Measurements from ENCODE around the gene VLDLR.

VLDLR gene

GRCh38 chr9:2621722-2622460, at the start of gene VLDLR:
Gene VLDLR (plus strand): TSS chr9:2621787. CDS start chr9:2622190, 403 bp downstream.
- DNase-seq = no peak

- no peak for DNase-seq
Observed at GRCh38 chr9:2574203-2574602, 47.4 kb upstream of the VLDLR start.

GRCh38 chr9:2576631-2577030, 45.0 kb upstream of the VLDLR start:
- DNase-seq = no peak

- no peak for DNase-seq
Observed at GRCh38 chr9:2583308-2584013, 38.1 kb upstream of the VLDLR start.

GRCh38 chr9:2591967-2592366, 29.6 kb upstream of the VLDLR start:
- DNase-seq = no peak

- DNase-seq = peak; percentile 2
Observed at GRCh38 chr9:2593744-2594143, 27.8 kb upstream of the VLDLR start.

GRCh38 chr9:2595973-2596372, 25.6 kb upstream of the VLDLR start:
- DNase-seq = no peak

GRCh38 chr9:2597483-2597882, 24.1 kb upstream of the VLDLR start:
- no peak for DNase-seq

GRCh38 chr9:2599896-2600295, 21.7 kb upstream of the VLDLR start:
- DNase-seq = no peak

GRCh38 chr9:2600307-2600706, 21.3 kb upstream of the VLDLR start:
- DNase-seq = no peak

- DNase-seq = no peak
Observed at GRCh38 chr9:2601785-2602378, 19.7 kb upstream of the VLDLR start.

GRCh38 chr9:2602704-2603116, 18.9 kb upstream of the VLDLR start:
- peak; percentile 66 for DNase-seq

GRCh38 chr9:2603621-2604020, 18.0 kb upstream of the VLDLR start:
- DNase-seq = no peak

GRCh38 chr9:2605246-2605645, 16.3 kb upstream of the VLDLR start:
- no peak for DNase-seq

GRCh38 chr9:2608276-2608675, 13.3 kb upstream of the VLDLR start:
- no peak for DNase-seq

GRCh38 chr9:2610985-2611384, 10.6 kb upstream of the VLDLR start:
- no peak for DNase-seq

- no peak for DNase-seq
Observed at GRCh38 chr9:2611961-2612360, 9.6 kb upstream of the VLDLR start.

- DNase-seq = no peak
Observed at GRCh38 chr9:2613730-2614271, 7.8 kb upstream of the VLDLR start.

- DNase-seq = no peak
Observed at GRCh38 chr9:2615497-2615896, 6.1 kb upstream of the VLDLR start.

- no peak for DNase-seq
Observed at GRCh38 chr9:2616692-2617377, 4.8 kb upstream of the VLDLR start.

GRCh38 chr9:2618289-2618688, 3.3 kb upstream of the VLDLR start:
- DNase-seq = no peak

GRCh38 chr9:2620919-2621721, 467 bp upstream of the VLDLR start:
- peak; percentile 39 for DNase-seq
